Thoracic aorta (tissue), 2 donors: Measurements from ENCODE around the gene VAX1. TPM values are rescaled to one million over a fixed set of nuclear protein-coding genes. Genes with fewer than 3 reads are reported as not detected.

Source experiments
- ATAC-seq: fragments of 150-250 bp; one replicate; pipeline ENCODE4 v1.8.0; 2017; ENCODE audit warnings: low read depth; ENCODE audit not compliant: insufficient number of reproducible peaks, low FRiP score
- DNase-seq: peaks from one replicate; pipeline ENCODE4 v3.0.0-alpha.2; 2020; ENCODE audit warnings: low spot score
- H3K27ac ChIP-seq, 2 donors: fragments of 200-600 bp; sonication (generic); 1 replicate in 1 of 2; 2 replicates in 1 of 2; pipeline ENCODE4 v1.5.1; 2016; ENCODE audit warnings: mild to moderate bottlenecking in 2 of 2, moderate library complexity in 2 of 2
- H3K27me3 ChIP-seq: fragments of 200-600 bp; sonication (generic); replicated peaks from 2 replicates; pipeline ENCODE4 v1.6.0; 2016; ENCODE audit warnings: mild to moderate bottlenecking; ENCODE audit not compliant: insufficient read depth
- H3K36me3 ChIP-seq: fragments of 200-600 bp; sonication (generic); one replicate; pipeline ENCODE4 v1.5.1; 2016
- H3K4me1 ChIP-seq, 2 donors: fragments of 200-600 bp; sonication (generic); 1 replicate in 1 of 2; 2 replicates in 1 of 2; pipeline versions ENCODE4 v1.5.1 to v1.6.0; 2016; ENCODE audit warnings: low read depth in 2 of 2, mild to moderate bottlenecking in 1 of 2; ENCODE audit not compliant: control insufficient read depth in 1 of 2
- H3K4me3 ChIP-seq: fragments of 200-600 bp; sonication (generic); 2 replicates; pipeline ENCODE4 v1.5.1; 2016; ENCODE audit warnings: mild to moderate bottlenecking
- H3K9me3 ChIP-seq: fragments of 200-600 bp; sonication (generic); 2 replicates; pipeline ENCODE4 v1.5.1; 2016
- CTCF ChIP-seq: fragments of 200-600 bp; sonication (generic); IDR thresholded peaks from one replicate; pipeline ENCODE4 v1.5.1; 2019; ENCODE audit warnings: antibody characterized with exemption
- total RNA-seq, 2 donors: library from RNA; depleted of rRNA; stranded (reverse); fragments of >200 nt; gene quantifications; one replicate each; pipeline versions ENCODE4 v1.1.0 to v1.2.3, GENCODE V29; 2016

Gene VAX1
- total RNA-seq, 2 donors from 2014 or later: not detected

DNA sequence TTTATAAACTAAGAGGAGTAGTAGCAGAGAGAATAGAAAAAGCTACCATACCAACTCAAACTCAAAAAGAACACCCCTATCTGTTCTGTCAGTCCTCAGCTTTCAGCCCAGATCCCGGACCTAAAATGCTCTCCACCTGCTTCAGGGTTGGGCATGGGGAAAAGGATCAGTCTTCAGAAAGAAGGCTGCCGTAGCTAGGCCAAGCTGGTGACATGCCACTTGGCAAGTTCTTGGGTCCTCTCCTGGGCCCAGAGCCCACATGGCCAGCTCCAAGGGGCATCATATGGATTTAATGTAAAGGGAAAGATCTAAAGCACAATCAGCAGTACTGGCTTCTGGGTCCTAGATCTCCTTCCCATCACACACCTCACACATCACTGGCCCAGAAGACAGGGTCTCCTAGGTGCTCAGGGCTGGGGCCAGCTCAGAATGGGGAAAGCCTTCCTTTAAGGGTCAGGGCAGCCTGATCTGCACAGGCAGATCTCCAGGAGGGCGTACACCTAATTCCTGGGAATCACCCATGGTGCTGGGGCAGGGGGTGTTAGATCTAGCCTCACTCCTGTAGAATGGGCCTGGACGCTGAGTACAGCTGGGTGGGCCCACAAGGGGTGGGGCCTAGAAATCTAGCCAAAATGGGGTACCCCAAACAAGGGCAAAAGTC, 2.5 kb downstream of the VAX1 start:
- H3K4me1 ChIP-seq: peaks cover 16 to 46% of the 10 kb centered on the region in 2 donors
- H3K27ac ChIP-seq: no peak overlapping the region
- TF ChIP-seq CTCF: no peak
- peaks cover 19% of the 10 kb centered on the region for H3K27me3 ChIP-seq
- no peak for ATAC-seq
- H3K4me3 ChIP-seq: no peak overlapping the region
- no peaks in the 10 kb centered on the region for H3K36me3 ChIP-seq
- no peaks in the 10 kb centered on the region for H3K9me3 ChIP-seq
- DNase-seq: no peak

GRCh38 chr10:117135026-117135372, 3.1 kb downstream of the VAX1 start:
- Histone ChIP-seq H3K27ac (no peak overlapping the region), H3K4me1 (peaks cover 16 to 46% of the 10 kb centered on the region in 2 donors), H3K27me3 (peaks cover 21% of the 10 kb centered on the region), H3K4me3 (no peak overlapping the region), H3K9me3 (no peaks in the 10 kb centered on the region), H3K36me3 (no peaks in the 10 kb centered on the region)
- no peak for ATAC-seq
- no peak for DNase-seq
- TF ChIP-seq CTCF: no peak

DNA sequence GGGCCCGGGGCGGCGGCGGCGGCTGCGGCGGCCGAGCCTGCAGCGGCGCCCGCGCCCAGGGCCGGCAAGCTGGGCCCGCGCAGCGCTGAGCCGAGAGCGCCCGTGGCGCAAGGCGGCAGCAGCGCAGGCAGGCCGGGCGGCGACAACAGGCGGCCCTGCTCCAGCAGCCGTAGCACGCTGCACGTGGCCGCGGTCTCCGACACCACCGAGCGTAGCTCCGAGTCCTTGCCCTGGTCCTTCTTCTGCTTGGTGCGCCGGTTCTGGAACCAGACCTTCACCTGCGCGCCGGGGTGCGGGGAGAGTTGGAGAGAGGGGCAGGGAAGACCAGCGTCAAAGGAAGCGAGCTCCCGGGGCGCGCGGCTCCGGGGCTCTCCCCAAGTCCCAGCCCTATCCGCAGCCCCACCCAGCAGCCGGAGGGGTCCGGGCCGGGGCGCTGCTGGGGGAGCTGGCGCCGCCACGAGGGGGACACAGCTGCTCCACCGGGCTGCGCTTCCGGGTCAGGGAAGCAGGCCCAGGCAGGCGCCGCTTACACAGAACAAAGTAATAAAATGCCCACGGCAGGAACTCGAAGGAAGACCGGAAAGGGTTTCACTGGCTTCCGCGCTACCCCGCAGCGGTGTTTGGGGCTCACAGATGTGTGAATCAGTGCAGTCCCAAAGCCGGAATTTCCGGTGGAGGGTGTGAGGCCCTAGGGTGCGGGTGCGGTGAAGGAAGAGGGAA, 3.6 kb downstream of the VAX1 start:
- ATAC-seq (no peak), DNase-seq (no peak)
- no peak for TF ChIP-seq CTCF
- Histone ChIP-seq H3K27me3 (peaks cover 20% of the 10 kb centered on the region), H3K27ac (no peak overlapping the region), H3K4me1 (peaks cover 16 to 46% of the 10 kb centered on the region in 2 donors), H3K4me3 (peak overlapping the region; percentile 36), H3K36me3 (no peaks in the 10 kb centered on the region), H3K9me3 (no peaks in the 10 kb centered on the region)

- H3K9me3 ChIP-seq: no peaks in the 10 kb centered on the region
- peak overlapping the region; percentile 36 for H3K4me3 ChIP-seq
- H3K36me3 ChIP-seq: no peaks in the 10 kb centered on the region
- H3K27me3 ChIP-seq: peaks cover 20% of the 10 kb centered on the region
- DNase-seq: no peak
- no peak overlapping the region for H3K27ac ChIP-seq
- H3K4me1 ChIP-seq: peaks cover 16 to 46% of the 10 kb centered on the region in 2 donors
- ATAC-seq: no peak
- no peak for TF ChIP-seq CTCF
These were observed 4.1 kb downstream of the VAX1 start for GRCh38 chr10:117134056-117134305.

GRCh38 chr10:117133273-117134055, 4.6 kb downstream of the VAX1 start:
- DNase-seq (no peak), ATAC-seq (no peak)
- TF ChIP-seq CTCF: no peak
- Histone ChIP-seq H3K4me3 (peak overlapping the region; percentile 36), H3K27me3 (peaks cover 20% of the 10 kb centered on the region), H3K36me3 (no peaks in the 10 kb centered on the region), H3K27ac (no peak overlapping the region), H3K9me3 (no peaks in the 10 kb centered on the region), H3K4me1 (peaks cover 16 to 44% of the 10 kb centered on the region in 2 donors)
